Parathyroid adenoma (tissue), 2 donors: ENCODE data around the gene GSK3A.

Source experiments
- H2AFZ ChIP-seq: fragments of 300-600 bp; sonication (generic); one replicate; pipeline ENCODE4 v1.7.0; 2017; ENCODE audit warnings: antibody characterized with exemption, mild to moderate bottlenecking
- H3K27ac ChIP-seq: fragments of 300-600 bp; sonication (generic); one replicate; pipeline ENCODE4 v1.7.0; 2017
- H3K27me3 ChIP-seq: fragments of 300-600 bp; sonication (generic); one replicate; pipeline ENCODE4 v1.7.0; 2017; ENCODE audit warnings: low read length; ENCODE audit not compliant: control insufficient read depth, insufficient read depth
- H3K36me3 ChIP-seq: fragments of 300-600 bp; sonication (generic); one replicate; pipeline ENCODE4 v1.7.0; 2017; ENCODE audit warnings: low read length; ENCODE audit not compliant: control insufficient read depth, insufficient read depth
- H3K4me1 ChIP-seq: fragments of 300-600 bp; sonication (generic); one replicate; pipeline ENCODE4 v1.7.0; 2017; ENCODE audit warnings: control low read depth
- H3K4me2 ChIP-seq: fragments of 300-600 bp; sonication (generic); one replicate; pipeline ENCODE4 v1.7.0; 2017; ENCODE audit warnings: low read length
- H3K4me3 ChIP-seq: fragments of 300-600 bp; sonication (generic); one replicate; pipeline ENCODE4 v1.7.0; 2017; ENCODE audit warnings: low read depth, low read length
- H3K79me2 ChIP-seq: fragments of 300-600 bp; sonication (generic); one replicate; pipeline ENCODE4 v1.7.0; 2017; ENCODE audit warnings: control low read depth
- H3K9ac ChIP-seq: fragments of 300-600 bp; sonication (generic); one replicate; pipeline ENCODE4 v1.7.0; 2017; ENCODE audit warnings: mild to moderate bottlenecking
- H3K9me3 ChIP-seq: fragments of 300-600 bp; sonication (generic); one replicate; pipeline ENCODE4 v1.7.0; 2017; ENCODE audit warnings: low read length; ENCODE audit not compliant: control insufficient read depth
- CTCF ChIP-seq: fragments of 300-600 bp; sonication (generic); IDR thresholded peaks from one replicate; pipeline ENCODE4 v1.7.0; 2017; ENCODE audit warnings: antibody characterized with exemption, mild to moderate bottlenecking
- donor health status: primary hyperparathyroidism.

GSK3A gene

GRCh38 chr19:42276284-42276683 lies 33.9 kb upstream of the GSK3A start:
- no peaks in the 10 kb centered on the region for H3K36me3 ChIP-seq
- TF ChIP-seq CTCF = no peak
- H3K4me2 ChIP-seq = no peak overlapping the region
- H3K9ac ChIP-seq = no peak overlapping the region
- H3K27ac ChIP-seq = no peak overlapping the region
- no peak overlapping the region for H2AFZ ChIP-seq
- peaks cover 50% of the 10 kb centered on the region for H3K79me2 ChIP-seq
- no peaks in the 10 kb centered on the region for H3K9me3 ChIP-seq
- no peak overlapping the region for H3K4me3 ChIP-seq
- peaks cover 25% of the 10 kb centered on the region for H3K4me1 ChIP-seq
- H3K27me3 ChIP-seq = no peaks in the 10 kb centered on the region

GRCh38 chr19:42275517-42275916 lies 33.1 kb upstream of the GSK3A start:
- H3K9ac ChIP-seq = no peak overlapping the region
- no peak overlapping the region for H3K4me2 ChIP-seq
- peaks cover 28% of the 10 kb centered on the region for H3K4me1 ChIP-seq
- no peak for TF ChIP-seq CTCF
- no peak overlapping the region for H3K4me3 ChIP-seq
- H3K9me3 ChIP-seq = no peaks in the 10 kb centered on the region
- H3K27ac ChIP-seq = no peak overlapping the region
- H3K36me3 ChIP-seq = no peaks in the 10 kb centered on the region
- H3K79me2 ChIP-seq = peaks cover 56% of the 10 kb centered on the region
- H2AFZ ChIP-seq = no peak overlapping the region
- no peaks in the 10 kb centered on the region for H3K27me3 ChIP-seq

GRCh38 chr19:42275103-42275502 lies 32.7 kb upstream of the GSK3A start:
- no peak overlapping the region for H2AFZ ChIP-seq
- peaks cover 60% of the 10 kb centered on the region for H3K79me2 ChIP-seq
- H3K36me3 ChIP-seq = no peaks in the 10 kb centered on the region
- H3K4me3 ChIP-seq = no peak overlapping the region
- H3K27ac ChIP-seq = no peak overlapping the region
- no peaks in the 10 kb centered on the region for H3K9me3 ChIP-seq
- no peak overlapping the region for H3K9ac ChIP-seq
- TF ChIP-seq CTCF = no peak
- peaks cover 33% of the 10 kb centered on the region for H3K4me1 ChIP-seq
- no peaks in the 10 kb centered on the region for H3K27me3 ChIP-seq
- no peak overlapping the region for H3K4me2 ChIP-seq

- Histone ChIP-seq H2AFZ (no peak overlapping the region), H3K79me2 (peaks cover 66% of the 10 kb centered on the region), H3K9me3 (no peaks in the 10 kb centered on the region), H3K4me2 (no peak overlapping the region), H3K36me3 (no peaks in the 10 kb centered on the region), H3K4me1 (peaks cover 31% of the 10 kb centered on the region), H3K27ac (no peak overlapping the region), H3K4me3 (no peak overlapping the region), H3K9ac (no peak overlapping the region), H3K27me3 (no peaks in the 10 kb centered on the region)
- no peak for TF ChIP-seq CTCF
Observed at GRCh38 chr19:42274065-42274682, 31.8 kb upstream of the GSK3A start.

- no peak for TF ChIP-seq CTCF
- no peak overlapping the region for H3K4me3 ChIP-seq
- H2AFZ ChIP-seq = no peak overlapping the region
- H3K27me3 ChIP-seq = no peaks in the 10 kb centered on the region
- H3K4me2 ChIP-seq = no peak overlapping the region
- H3K27ac ChIP-seq = no peak overlapping the region
- H3K79me2 ChIP-seq = peaks cover 62% of the 10 kb centered on the region
- H3K4me1 ChIP-seq = peaks cover 24% of the 10 kb centered on the region
- no peaks in the 10 kb centered on the region for H3K36me3 ChIP-seq
- H3K9me3 ChIP-seq = no peaks in the 10 kb centered on the region
- no peak overlapping the region for H3K9ac ChIP-seq
Observed at GRCh38 chr19:42273407-42274064, 31.1 kb upstream of the GSK3A start.
